Upper lobe of right lung (tissue), 1 donor: ENCODE results near the gene MSN. TPM values are rescaled to one million over a fixed set of nuclear protein-coding genes. Genes with fewer than 3 reads are reported as not detected.
"Not testable (repeated sequence)": the region's sequence is repeated elsewhere in the genome, so short reads cannot be mapped to it uniquely, and the experiment has no call there.

Source experiments
- ATAC-seq: fragments of 200-7000 bp; cut with Tn5 transposase; one replicate; pipeline ENCODE4 v1.9.1; 2020; ENCODE audit warnings: mild to moderate bottlenecking, moderate library complexity
- DNase-seq: peaks from one replicate; pipeline ENCODE4 v3.0.0-alpha.2; 2020
- H3K27ac ChIP-seq: fragments of 200-600 bp; one replicate; pipeline ENCODE4 v1.8.0; 2022
- H3K27me3 ChIP-seq: fragments of 200-600 bp; one replicate; pipeline ENCODE4 v1.8.0; 2022; ENCODE audit warnings: mild to moderate bottlenecking
- H3K36me3 ChIP-seq: fragments of 200-600 bp; one replicate; pipeline ENCODE4 v1.8.0; 2022
- H3K4me1 ChIP-seq: fragments of 200-600 bp; one replicate; pipeline ENCODE4 v1.8.0; 2022
- H3K4me3 ChIP-seq: fragments of 200-600 bp; one replicate; pipeline ENCODE4 v1.8.0; 2022; ENCODE audit warnings: mild to moderate bottlenecking
- H3K9me3 ChIP-seq: fragments of 200-600 bp; one replicate; pipeline ENCODE4 v1.8.0; 2022
- intact Hi-C: fragments of 100-400 bp; cut with DNase I; formaldehyde crosslinking; loops from one replicate; pipeline ENCODE4 v1.11.0; 2022
- total RNA-seq: library from RNA; stranded (reverse); fragmentation: NEBNext Ultra II Directional; extraction: Animal tissue kit (Norgen Biotek cat#: 25700); gene quantifications from one replicate; pipeline ENCODE4 v1.2.1, GENCODE V29; 2021
- TF ChIP-seq, protein P1 (sequence below): fragments of 200-600 bp; IDR thresholded peaks from one replicate; pipeline ENCODE4 v1.8.0; 2022; ENCODE audit warnings: antibody characterized with exemption
- donor health status: DM: no; HTN: yes; CAD: no; lungs with severe emphysema.

MSN gene
- total RNA-seq, 1 donor from 2014 or later, result 462 TPM

DNA sequence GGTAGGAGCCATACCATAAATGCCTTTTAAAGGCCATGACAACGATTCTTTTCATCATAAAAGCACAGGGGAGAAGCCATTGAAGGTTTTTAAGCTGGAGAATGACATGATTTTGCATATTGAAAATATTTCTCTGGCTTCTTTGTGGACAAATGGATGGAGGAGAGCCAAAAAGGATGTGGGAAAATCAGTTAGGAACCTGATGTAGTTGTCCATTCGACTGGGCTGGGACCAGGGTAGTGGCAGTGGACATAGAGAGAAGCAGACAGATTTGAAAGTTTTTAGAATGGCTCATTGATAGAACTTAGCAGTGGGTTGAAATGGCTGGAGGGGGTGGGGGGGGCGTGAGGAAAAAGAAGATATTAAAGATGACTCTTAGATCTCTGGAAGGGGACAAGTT, 19.7 kb upstream of the MSN start:
- Histone ChIP-seq H3K4me3 (no peak overlapping the region), H3K36me3 (no peaks in the 10 kb centered on the region), H3K9me3 (no peaks in the 10 kb centered on the region), H3K27me3 (no peaks in the 10 kb centered on the region), H3K27ac (no peak overlapping the region), H3K4me1 (peaks cover 15% of the 10 kb centered on the region)
- TF ChIP-seq, protein P1, sequence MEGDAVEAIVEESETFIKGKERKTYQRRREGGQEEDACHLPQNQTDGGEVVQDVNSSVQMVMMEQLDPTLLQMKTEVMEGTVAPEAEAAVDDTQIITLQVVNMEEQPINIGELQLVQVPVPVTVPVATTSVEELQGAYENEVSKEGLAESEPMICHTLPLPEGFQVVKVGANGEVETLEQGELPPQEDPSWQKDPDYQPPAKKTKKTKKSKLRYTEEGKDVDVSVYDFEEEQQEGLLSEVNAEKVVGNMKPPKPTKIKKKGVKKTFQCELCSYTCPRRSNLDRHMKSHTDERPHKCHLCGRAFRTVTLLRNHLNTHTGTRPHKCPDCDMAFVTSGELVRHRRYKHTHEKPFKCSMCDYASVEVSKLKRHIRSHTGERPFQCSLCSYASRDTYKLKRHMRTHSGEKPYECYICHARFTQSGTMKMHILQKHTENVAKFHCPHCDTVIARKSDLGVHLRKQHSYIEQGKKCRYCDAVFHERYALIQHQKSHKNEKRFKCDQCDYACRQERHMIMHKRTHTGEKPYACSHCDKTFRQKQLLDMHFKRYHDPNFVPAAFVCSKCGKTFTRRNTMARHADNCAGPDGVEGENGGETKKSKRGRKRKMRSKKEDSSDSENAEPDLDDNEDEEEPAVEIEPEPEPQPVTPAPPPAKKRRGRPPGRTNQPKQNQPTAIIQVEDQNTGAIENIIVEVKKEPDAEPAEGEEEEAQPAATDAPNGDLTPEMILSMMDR, result no peak
- ATAC-seq (no peak), DNase-seq (no peak)
- intact Hi-C loops, result no loop called here

GRCh38 chrX:65652098-65652497, 15.4 kb upstream of the MSN start:
- Histone ChIP-seq H3K4me3 (no peak overlapping the region), H3K27ac (no peak overlapping the region), H3K4me1 (no peaks in the 10 kb centered on the region), H3K9me3 (no peaks in the 10 kb centered on the region), H3K36me3 (no peaks in the 10 kb centered on the region), H3K27me3 (no peaks in the 10 kb centered on the region)
- ATAC-seq (no peak), DNase-seq (no peak)
- intact Hi-C loops, result no loop called here
- TF ChIP-seq, protein P1, result no peak

DNA sequence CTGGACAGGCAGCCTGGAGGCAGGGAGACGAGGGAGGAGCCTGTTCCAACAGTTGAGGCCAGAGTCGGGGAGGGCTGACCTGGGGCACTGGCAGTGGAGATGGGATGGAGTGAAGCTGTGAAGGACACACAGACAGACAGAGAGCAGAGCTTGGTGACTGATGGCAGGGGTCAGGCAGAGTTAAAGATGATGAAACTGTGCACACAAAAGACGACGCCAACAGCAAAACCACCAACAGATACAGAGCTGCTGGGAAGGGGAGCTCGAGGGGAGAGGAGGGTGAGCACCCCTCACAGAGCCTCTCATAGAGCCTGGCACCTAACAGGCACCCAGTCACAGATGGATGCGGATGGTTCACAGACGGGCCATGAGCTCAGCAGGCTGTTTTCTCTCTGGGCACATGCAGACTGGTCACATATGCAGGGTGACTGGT, 10.4 kb upstream of the MSN start:
- H3K27ac ChIP-seq, H3K9me3 ChIP-seq, intact Hi-C loops, H3K4me3 ChIP-seq, H3K4me1 ChIP-seq, ATAC-seq, H3K36me3 ChIP-seq, DNase-seq, H3K27me3 ChIP-seq: not testable (repeated sequence)

DNA sequence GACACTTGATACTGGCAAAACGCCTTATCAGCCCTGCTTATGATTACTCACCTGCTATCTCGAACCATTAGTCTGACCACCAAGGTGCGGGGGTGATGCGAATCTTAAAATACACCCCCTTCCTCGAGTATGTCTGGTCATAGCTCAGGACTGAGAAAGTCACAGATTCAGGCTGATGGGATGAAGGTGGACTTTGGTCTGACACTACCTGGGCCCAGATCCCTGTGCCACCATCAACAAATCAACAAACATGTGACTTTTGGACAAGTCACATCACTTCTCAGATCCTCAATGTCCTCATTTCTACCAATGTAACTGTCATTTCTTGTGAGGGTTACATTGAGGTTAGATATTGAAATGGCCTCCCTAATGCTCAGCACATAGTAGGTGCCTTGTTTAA, 9.8 kb upstream of the MSN start:
- DNase-seq (no peak), ATAC-seq (no peak)
- Histone ChIP-seq H3K36me3 (no peaks in the 10 kb centered on the region), H3K27ac (no peak overlapping the region), H3K27me3 (no peaks in the 10 kb centered on the region), H3K4me1 (no peaks in the 10 kb centered on the region), H3K4me3 (no peak overlapping the region), H3K9me3 (no peaks in the 10 kb centered on the region)
- intact Hi-C loops, result no loop called here
- TF ChIP-seq, protein P1, result no peak

GRCh38 chrX:65658229-65658628, 9.2 kb upstream of the MSN start:
- TF ChIP-seq, protein P1, result no peak
- Histone ChIP-seq H3K27ac (no peak overlapping the region), H3K4me1 (no peaks in the 10 kb centered on the region), H3K4me3 (no peak overlapping the region), H3K36me3 (no peaks in the 10 kb centered on the region), H3K27me3 (no peaks in the 10 kb centered on the region), H3K9me3 (no peaks in the 10 kb centered on the region)
- no peak for DNase-seq
- no peak for ATAC-seq
- intact Hi-C loops, result no loop called here

DNA sequence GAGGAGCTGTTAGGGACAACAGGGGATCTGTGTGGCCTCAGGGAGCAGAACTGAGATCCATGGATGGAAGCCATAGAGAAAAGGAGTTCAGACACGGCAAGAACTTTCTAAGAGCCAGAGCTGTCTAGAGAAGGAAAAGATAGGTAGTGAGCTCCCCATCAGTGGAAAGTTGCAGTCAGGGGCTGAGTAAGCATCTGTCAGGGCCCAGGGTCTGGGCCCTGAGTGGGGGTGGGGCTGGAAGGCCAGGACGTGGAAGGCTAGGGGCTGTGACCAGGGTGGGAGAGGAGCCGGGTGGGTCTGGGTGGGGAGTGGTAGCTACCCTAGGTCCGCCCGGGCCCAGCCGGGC, 324 bp upstream of the MSN start:
- intact Hi-C loops, result no loop called here
- DNase-seq, result no peak
- TF ChIP-seq, protein P1, result no peak
- Histone ChIP-seq H3K27me3 (no peaks in the 10 kb centered on the region), H3K27ac (no peak overlapping the region), H3K4me1 (peaks cover 4% of the 10 kb centered on the region), H3K9me3 (no peaks in the 10 kb centered on the region), H3K36me3 (no peaks in the 10 kb centered on the region), H3K4me3 (peak overlapping the region; percentile 69)
- no peak for ATAC-seq
